Cardiac muscle cell (in vitro differentiated cells and primary cell): ENCODE data around the gene GRAMD4. TPM values are rescaled to one million over a fixed set of nuclear protein-coding genes. Genes with fewer than 3 reads are reported as not detected.

ENCODE experiments used
- DNase-seq, 2 donors: peaks; one replicate each; pipeline versions ENCODE4 v3.0.0 to v3.0.0-alpha.2; 2010 to 2017; ENCODE audit warnings: low read depth in 1 of 2, low spot score in 1 of 2
- H3K27ac ChIP-seq: fragments of 200-600 bp; sonication (generic); 2 replicates; pipeline ENCODE4 v1.5.1; 2016
- H3K27me3 ChIP-seq: fragments of 200-600 bp; sonication (generic); 2 replicates; pipeline ENCODE4 v1.6.0; 2016; ENCODE audit warnings: control low read depth
- H3K36me3 ChIP-seq: fragments of 200-600 bp; sonication (generic); 2 replicates; pipeline ENCODE4 v1.5.1; 2016; ENCODE audit warnings: control low read depth
- H3K4me1 ChIP-seq: fragments of 200-600 bp; sonication (generic); 2 replicates; pipeline ENCODE4 v1.8.1; 2017; ENCODE audit warnings: low read depth, mild to moderate bottlenecking, mixed run types
- H3K4me3 ChIP-seq: fragments of 200-600 bp; sonication (generic); 2 replicates; pipeline ENCODE4 v1.5.1; 2016; ENCODE audit warnings: mild to moderate bottlenecking
- H3K9me3 ChIP-seq: fragments of 200-600 bp; sonication (generic); 2 replicates; pipeline ENCODE4 v1.5.1; 2017; ENCODE audit warnings: low read depth, mild to moderate bottlenecking, control low read depth
- polyA plus RNA-seq: library from polyadenylated mRNA; unstranded; fragments of >200 nt; fragmentation: Nextera tagmentation; extraction: Ambion mirVana; gene quantifications from 2 replicates; pipeline ENCODE4 v1.2.1, GENCODE V29; 2016
- total RNA-seq: library from RNA; depleted of rRNA; stranded (reverse); fragments of >200 nt; gene quantifications from 2 replicates; pipeline ENCODE4 v1.2.3, GENCODE V29; 2016
- TF ChIP-seq, protein P1 (sequence below): IDR thresholded peaks from 2 replicates; pipeline ENCODE4 v1.5.1; 2012; ENCODE audit warnings: low read depth, mild to moderate bottlenecking, low read length

GRAMD4 gene
- total and polyA plus RNA-seq, 2 experiments from 2014 or later = 49.3 to 51.8 TPM

DNA sequence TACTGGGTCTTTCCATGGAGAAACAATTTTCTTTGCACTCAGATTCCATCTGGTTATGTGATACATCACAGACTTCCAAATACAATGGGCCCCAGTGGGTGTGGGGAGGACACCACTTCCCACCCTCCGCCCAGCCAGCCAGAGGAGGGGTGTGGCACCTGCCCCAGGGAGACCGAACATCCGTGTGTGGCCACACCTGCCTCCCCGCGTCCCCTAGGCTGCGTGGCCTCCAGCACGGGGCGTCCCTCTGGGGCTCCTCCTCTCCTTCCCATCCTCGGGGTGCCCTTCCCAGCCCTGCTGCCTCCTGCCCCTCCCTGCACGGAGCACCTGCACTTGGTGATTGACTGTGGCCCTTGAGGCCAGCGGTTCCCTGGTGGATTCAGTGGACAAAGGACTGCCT, 68.8 kb downstream of the GRAMD4 start:
- no peak for DNase-seq
- Histone ChIP-seq H3K4me3 (no peak overlapping the region), H3K27ac (no peak overlapping the region), H3K9me3 (no peaks in the 10 kb centered on the region), H3K36me3 (peaks cover 51% of the 10 kb centered on the region), H3K4me1 (peaks cover 21% of the 10 kb centered on the region), H3K27me3 (no peaks in the 10 kb centered on the region)
- TF ChIP-seq, protein P1, sequence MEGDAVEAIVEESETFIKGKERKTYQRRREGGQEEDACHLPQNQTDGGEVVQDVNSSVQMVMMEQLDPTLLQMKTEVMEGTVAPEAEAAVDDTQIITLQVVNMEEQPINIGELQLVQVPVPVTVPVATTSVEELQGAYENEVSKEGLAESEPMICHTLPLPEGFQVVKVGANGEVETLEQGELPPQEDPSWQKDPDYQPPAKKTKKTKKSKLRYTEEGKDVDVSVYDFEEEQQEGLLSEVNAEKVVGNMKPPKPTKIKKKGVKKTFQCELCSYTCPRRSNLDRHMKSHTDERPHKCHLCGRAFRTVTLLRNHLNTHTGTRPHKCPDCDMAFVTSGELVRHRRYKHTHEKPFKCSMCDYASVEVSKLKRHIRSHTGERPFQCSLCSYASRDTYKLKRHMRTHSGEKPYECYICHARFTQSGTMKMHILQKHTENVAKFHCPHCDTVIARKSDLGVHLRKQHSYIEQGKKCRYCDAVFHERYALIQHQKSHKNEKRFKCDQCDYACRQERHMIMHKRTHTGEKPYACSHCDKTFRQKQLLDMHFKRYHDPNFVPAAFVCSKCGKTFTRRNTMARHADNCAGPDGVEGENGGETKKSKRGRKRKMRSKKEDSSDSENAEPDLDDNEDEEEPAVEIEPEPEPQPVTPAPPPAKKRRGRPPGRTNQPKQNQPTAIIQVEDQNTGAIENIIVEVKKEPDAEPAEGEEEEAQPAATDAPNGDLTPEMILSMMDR = no peak

DNA sequence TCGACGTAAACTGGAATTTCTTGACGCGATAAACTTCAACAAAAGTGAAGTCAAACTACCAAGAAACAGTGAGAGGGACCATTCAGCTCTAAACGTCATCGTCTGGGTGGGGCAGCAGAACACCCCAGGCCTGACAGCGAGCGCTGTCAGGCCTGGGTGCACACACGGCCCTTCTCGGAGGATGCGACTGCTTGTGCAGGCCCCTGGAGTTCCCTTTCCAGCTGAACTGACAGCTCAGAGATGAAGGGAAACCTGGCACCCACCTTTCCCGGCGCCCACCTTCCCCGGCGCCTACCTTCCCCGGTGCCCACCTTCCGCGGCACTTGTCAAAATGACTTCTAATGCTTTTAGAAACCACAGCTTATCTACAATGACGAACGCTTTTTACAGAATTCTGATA, 70.0 kb downstream of the GRAMD4 start:
- no peaks in the 10 kb centered on the region for H3K9me3 ChIP-seq
- no peak for DNase-seq
- H3K36me3 ChIP-seq = peaks cover 55% of the 10 kb centered on the region
- TF ChIP-seq, protein P1 = no peak
- no peak overlapping the region for H3K27ac ChIP-seq
- peaks cover 12% of the 10 kb centered on the region for H3K4me1 ChIP-seq
- H3K27me3 ChIP-seq = no peaks in the 10 kb centered on the region
- no peak overlapping the region for H3K4me3 ChIP-seq

DNA sequence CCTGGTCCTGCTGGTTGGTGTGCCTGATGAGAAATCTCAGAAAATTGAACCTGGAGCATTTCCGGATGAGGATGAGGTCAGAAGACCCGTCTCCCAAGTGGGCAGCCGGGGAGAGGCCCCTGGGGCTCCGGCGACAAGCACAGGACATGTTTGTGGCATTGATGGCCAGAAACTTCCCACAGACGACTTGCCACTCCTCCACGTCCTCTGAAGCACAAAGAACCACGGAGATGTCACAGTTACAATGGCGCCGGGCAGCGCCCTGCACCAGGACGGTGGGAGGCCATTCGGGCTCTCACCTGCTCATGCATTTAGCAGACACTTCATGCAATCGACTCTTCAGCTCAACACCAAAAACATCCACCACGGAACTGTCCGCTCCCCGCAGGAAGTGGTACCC, 71.4 kb downstream of the GRAMD4 start:
- no peak overlapping the region for H3K4me3 ChIP-seq
- H3K9me3 ChIP-seq = no peaks in the 10 kb centered on the region
- H3K4me1 ChIP-seq = peaks cover 3% of the 10 kb centered on the region
- no peak for DNase-seq
- peaks cover 63% of the 10 kb centered on the region for H3K36me3 ChIP-seq
- TF ChIP-seq, protein P1 = no peak
- no peaks in the 10 kb centered on the region for H3K27me3 ChIP-seq
- no peak overlapping the region for H3K27ac ChIP-seq

DNA sequence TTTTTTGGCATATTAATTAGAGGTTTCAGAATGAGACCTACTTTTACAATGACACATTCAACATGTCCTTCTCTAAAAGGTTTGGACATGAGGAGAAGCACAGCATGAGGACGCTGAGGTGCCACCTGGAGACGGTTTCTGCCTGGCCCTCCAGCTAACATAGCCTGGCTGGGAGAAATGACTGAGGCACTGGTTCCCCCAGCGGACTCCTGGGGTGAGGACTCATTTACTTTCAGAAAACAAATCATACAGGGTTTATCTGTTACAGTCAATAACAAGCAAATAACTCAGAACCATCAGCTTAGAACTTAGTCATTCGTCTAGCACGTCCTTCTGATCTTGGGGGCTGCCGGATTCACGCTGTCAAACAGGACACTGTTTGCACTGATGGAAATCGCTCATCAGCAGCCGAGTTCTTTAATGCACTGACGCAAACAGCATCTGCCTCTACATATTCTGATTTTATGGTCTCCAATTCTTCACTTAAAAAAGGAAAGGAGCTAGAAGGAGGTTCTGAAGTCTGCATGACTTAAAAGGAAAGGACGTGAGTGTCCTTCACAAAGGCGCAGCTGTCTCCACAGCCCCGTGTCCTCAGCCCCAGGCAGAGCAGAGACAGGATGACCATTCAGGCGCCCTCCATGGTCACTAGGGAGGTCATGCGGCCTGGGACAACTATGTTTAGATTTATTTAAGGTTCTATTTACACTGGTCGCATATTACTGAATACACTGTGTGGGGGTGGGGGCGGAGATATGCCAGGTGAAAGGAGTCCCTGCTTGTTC, 73.6 kb downstream of the GRAMD4 start:
- Histone ChIP-seq H3K9me3 (no peaks in the 10 kb centered on the region), H3K4me3 (no peak overlapping the region), H3K4me1 (peaks cover under 1% of the 10 kb centered on the region), H3K27ac (no peak overlapping the region), H3K36me3 (peaks cover 67% of the 10 kb centered on the region), H3K27me3 (no peaks in the 10 kb centered on the region)
- no peak for DNase-seq
- TF ChIP-seq, protein P1 = no peak

DNA sequence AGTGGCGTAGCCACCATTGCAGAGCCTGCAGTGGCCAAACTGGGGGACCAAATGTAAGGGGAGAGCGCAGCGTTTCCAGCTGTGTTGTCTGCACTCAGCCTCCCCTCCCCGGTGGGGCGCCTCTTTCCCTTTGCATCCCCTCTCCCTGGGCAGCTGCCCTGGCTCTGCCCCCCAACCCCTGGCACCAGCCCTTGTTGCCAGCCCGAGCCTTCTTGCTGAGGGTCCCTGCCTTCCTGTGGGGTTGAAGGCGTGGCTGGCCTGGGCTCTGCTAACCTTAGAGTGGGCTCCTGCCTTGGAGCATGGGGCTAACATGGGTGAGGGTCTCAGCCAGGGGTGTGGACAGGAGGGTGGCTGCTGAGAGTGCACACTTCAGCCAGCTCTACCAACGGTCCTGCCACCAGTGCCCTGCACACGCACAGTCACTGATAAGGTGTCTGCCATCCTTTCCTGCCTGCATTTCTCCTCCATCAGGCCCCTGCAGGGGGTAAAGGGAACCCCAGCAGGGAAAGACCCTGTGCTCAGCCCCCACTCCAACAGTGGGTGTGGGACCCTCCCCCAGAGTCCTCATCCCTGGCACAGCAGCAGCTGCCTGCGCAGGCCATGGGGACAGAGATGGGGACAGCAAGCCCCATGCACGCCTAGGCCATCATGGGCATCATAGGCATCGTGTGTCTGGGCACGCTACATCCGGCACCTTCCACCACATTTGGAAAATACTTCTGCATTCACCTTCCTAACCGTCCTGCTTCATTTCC, 74.4 kb downstream of the GRAMD4 start:
- no peak for DNase-seq
- Histone ChIP-seq H3K27me3 (no peaks in the 10 kb centered on the region), H3K36me3 (peaks cover 68% of the 10 kb centered on the region), H3K4me3 (no peak overlapping the region), H3K27ac (no peak overlapping the region), H3K4me1 (no peaks in the 10 kb centered on the region), H3K9me3 (no peaks in the 10 kb centered on the region)
- TF ChIP-seq, protein P1 = no peak
